ENCODE results near the gene DAAM1.

DAAM1 gene

GRCh38 chr14:59325906-59326305 lies 137.4 kb downstream of the DAAM1 start:
- ATAC-seq, result no peak
- TF ChIP-seq ZNF8 (CRISPR knock-in tag; IDR thresholded peaks at IDR 0.05) (no peak), RARB (CRISPR knock-in tag; IDR thresholded peaks at IDR 0.05) (no peak), TSHZ2 (CRISPR knock-in tag; IDR thresholded peaks at IDR 0.05) (no peak), ZFP3 (CRISPR knock-in tag; IDR thresholded peaks at IDR 0.05) (no peak), ZFP30 (CRISPR knock-in tag; IDR thresholded peaks at IDR 0.05) (no peak), POU6F1 (CRISPR knock-in tag; IDR thresholded peaks at IDR 0.05; ENCODE audit: borderline replicate concordance, low read depth) (no peak)

- TF ChIP-seq ZNF8 (CRISPR knock-in tag; IDR thresholded peaks at IDR 0.05), result no peak
- TF ChIP-seq RARB (CRISPR knock-in tag; IDR thresholded peaks at IDR 0.05), result no peak
- ATAC-seq, result no peak
Measured at GRCh38 chr14:59328454-59328853, 140.0 kb downstream of the DAAM1 start.

GRCh38 chr14:59330455-59330854 lies 142.0 kb downstream of the DAAM1 start:
- ATAC-seq, result no peak

GRCh38 chr14:59331217-59331616 lies 142.8 kb downstream of the DAAM1 start:
- no peak for TF ChIP-seq ZNF70 (CRISPR knock-in tag; IDR thresholded peaks at IDR 0.05)
- no peak for TF ChIP-seq CSDC2 (CRISPR knock-in tag; IDR thresholded peaks at IDR 0.05)
- no peak for TF ChIP-seq RARB (CRISPR knock-in tag; IDR thresholded peaks at IDR 0.05)
- no peak for TF ChIP-seq ISL1 (CRISPR knock-in tag; IDR thresholded peaks at IDR 0.05)
- no peak for TF ChIP-seq TSHZ2 (CRISPR knock-in tag; IDR thresholded peaks at IDR 0.05)
- no peak for TF ChIP-seq PPARA (CRISPR knock-in tag; IDR thresholded peaks at IDR 0.05; ENCODE audit: borderline replicate concordance)
- no peak for TF ChIP-seq ESRRG (CRISPR knock-in tag; IDR thresholded peaks at IDR 0.05)
- TF ChIP-seq ZC3H10 (CRISPR knock-in tag; IDR thresholded peaks at IDR 0.05), result no peak
- no peak for TF ChIP-seq ZFP30 (CRISPR knock-in tag; IDR thresholded peaks at IDR 0.05)
- no peak for TF ChIP-seq TCF4 (CRISPR knock-in tag; IDR thresholded peaks at IDR 0.05; ENCODE audit: borderline replicate concordance)
- no peak for TF ChIP-seq GLIS3 (CRISPR knock-in tag; IDR thresholded peaks at IDR 0.05)
- TF ChIP-seq ZNF8 (CRISPR knock-in tag; IDR thresholded peaks at IDR 0.05), result no peak
- no peak for TF ChIP-seq BACH2 (CRISPR knock-in tag; IDR thresholded peaks at IDR 0.05; ENCODE audit: borderline replicate concordance)
- TF ChIP-seq PATZ1 (CRISPR knock-in tag; IDR thresholded peaks at IDR 0.05; ENCODE audit: borderline replicate concordance), result no peak
- TF ChIP-seq ZFP3 (CRISPR knock-in tag; IDR thresholded peaks at IDR 0.05), result no peak
- TF ChIP-seq CSRNP3 (CRISPR knock-in tag; IDR thresholded peaks at IDR 0.05), result no peak

More at GRCh38 chr14:59330455-59330854, 142.0 kb downstream of the DAAM1 start:
- TF ChIP-seq CSRNP3 (CRISPR knock-in tag; IDR thresholded peaks at IDR 0.05), result no peak
- TF ChIP-seq RARB (CRISPR knock-in tag; IDR thresholded peaks at IDR 0.05), result no peak
- TF ChIP-seq ZC3H10 (CRISPR knock-in tag; IDR thresholded peaks at IDR 0.05), result no peak

More at GRCh38 chr14:59331217-59331616, 142.8 kb downstream of the DAAM1 start:
- ATAC-seq, result no peak

Measured in SK-N-SH treated with all-trans-retinoic acid at 6 μM for 48 hours (cell line).